K562 (cell line): ENCODE data around the gene CPT1B. TPM values are rescaled to one million over a fixed set of nuclear protein-coding genes. Genes with fewer than 3 reads are reported as not detected.
"Not testable (repeated sequence)": the region's sequence is repeated elsewhere in the genome, so short reads cannot be mapped to it uniquely, and the experiment has no call there.

Source experiments
- ATAC-seq: fragments of 200-7000 bp; cut with Tn5 transposase; 3 replicates; pipeline ENCODE4 v1.9.1; 2020; ENCODE audit warnings: moderate library complexity
- BruUV-seq: library from RNA; stranded (reverse); fragments of 400-500 nt; replicated peaks from 2 replicates; lab custom pipeline; 2021; lab: Mats Ljungman, UMichigan
- CTCF ChIA-PET: fragments of 300-600 bp; formaldehyde crosslinking; extraction: SDS; loops from one replicate; lab custom pipeline; 2021; ENCODE audit warnings: low intra/inter-chr PET ratio; lab: Yijun Ruan, JAX
- POLR2A ChIA-PET: fragments of 300-600, 350-650 bp; sonication (Branson Sonifier 250); formaldehyde crosslinking; extraction: SDS; loops from one replicate; lab custom pipeline; 2021; ENCODE audit warnings: antibody characterized with exemption, inconsistent platforms; lab: Yijun Ruan, JAX
- DNase-seq, 4 experiments: peaks; one replicate each; pipeline versions ENCODE4 v3.0.0 to v3.0.0-alpha.2; 2011 to 2018; ENCODE audit warnings: low spot score in 3 of 4, mixed read lengths in 3 of 4; ENCODE audit errors: extremely low read depth in 1 of 4
- FAIRE-seq: peaks from 2 replicates; lab custom pipeline; 2011; peaks lifted over from hg19 to GRCh38; lab: Jason Lieb, UNC
- H2AFZ ChIP-seq: 2 replicates; pipeline ENCODE4 v1.6.0; 2011; ENCODE audit warnings: low read depth, low read length, control low read depth, inconsistent platforms
- H3K27ac ChIP-seq: fragments of 200-600 bp; 3 replicates; pipeline ENCODE4 v1.8.0; 2011; ENCODE audit warnings: low read depth, mild to moderate bottlenecking, control low read depth, inconsistent platforms, low read length, moderate library complexity, mixed read lengths; ENCODE audit errors: extremely low read depth
- H3K27me3 ChIP-seq, 2 experiments: fragments of 300-600 bp in 1 of 2; 2 replicates in 1 of 2; 3 replicates in 1 of 2; pipeline versions ENCODE4 v1.6.0 to v1.8.0; 2011; ENCODE audit warnings: inconsistent platforms in 2 of 2, low read length in 2 of 2, mild to moderate bottlenecking in 1 of 2, mixed read lengths in 1 of 2, moderate library complexity in 1 of 2; ENCODE audit not compliant: control insufficient read depth in 2 of 2, insufficient read depth in 2 of 2
- H3K36me3 ChIP-seq: fragments of 300-600 bp; 3 replicates; pipeline ENCODE4 v1.8.0; 2011; ENCODE audit warnings: mild to moderate bottlenecking, low read length, inconsistent platforms; ENCODE audit not compliant: control insufficient read depth, insufficient read depth
- H3K4me1 ChIP-seq, 2 experiments: fragments of 200-600 bp in 1 of 2; replicated peaks in 1 of 2; 2 replicates in 1 of 2; 3 replicates in 1 of 2; pipeline versions ENCODE4 v1.5.1 to v1.8.0; 2011; ENCODE audit warnings: inconsistent platforms in 2 of 2, low read length in 2 of 2, mild to moderate bottlenecking in 1 of 2, mixed read lengths in 1 of 2, moderate library complexity in 1 of 2; ENCODE audit not compliant: control insufficient read depth in 2 of 2, insufficient read depth in 2 of 2
- H3K4me2 ChIP-seq: 2 replicates; pipeline ENCODE4 v1.6.1; 2011; ENCODE audit warnings: low read length, control low read depth, inconsistent platforms, mixed read lengths; ENCODE audit not compliant: insufficient read depth
- H3K4me3 ChIP-seq: fragments of 200-600 bp; sonication (generic), shearing (Covaris generic); 2 replicates; pipeline ENCODE4 v1.5.1; 2016; ENCODE audit warnings: control low read depth, inconsistent platforms
- H3K79me2 ChIP-seq: fragments of 200-600 bp; 3 replicates; pipeline ENCODE4 v1.8.0; 2011; ENCODE audit warnings: low read length, inconsistent platforms; ENCODE audit not compliant: control insufficient read depth, insufficient read depth
- H3K9ac ChIP-seq, 2 experiments: 2 replicates each; pipeline versions ENCODE4 v1.6.0 to v1.6.1; 2011; ENCODE audit warnings: low read depth in 2 of 2, low read length in 2 of 2, control low read depth in 1 of 2, inconsistent platforms in 1 of 2, mild to moderate bottlenecking in 1 of 2, mixed read lengths in 1 of 2; ENCODE audit not compliant: insufficient read depth in 1 of 2
- H3K9me1 ChIP-seq: one replicate; pipeline ENCODE4 v1.6.0; 2011; ENCODE audit warnings: inconsistent platforms, mild to moderate bottlenecking, low read length, moderate library complexity; ENCODE audit not compliant: control insufficient read depth, insufficient read depth
- H3K9me3 ChIP-seq: replicated peaks from 2 replicates; pipeline ENCODE4 v1.5.1; 2011; ENCODE audit warnings: low read depth, low read length, inconsistent platforms; ENCODE audit not compliant: control insufficient read depth, insufficient read depth
- H4K20me1 ChIP-seq: replicated peaks from 2 replicates; pipeline ENCODE4 v1.6.1; 2011; ENCODE audit warnings: low read length, inconsistent platforms, mixed read lengths; ENCODE audit not compliant: control insufficient read depth, insufficient read depth
- GABPB2 ChIP-seq: fragments of 250-450 bp; sonication (Bioruptor Pico); conservative IDR thresholded peaks from 2 replicates; pipeline ENCODE4 v1.5.1; 2021; ENCODE audit warnings: mild to moderate bottlenecking
- NCOR1 ChIP-seq: fragments of 450-650 bp; IDR thresholded peaks from 2 replicates; pipeline ENCODE4 v1.6.1; 2016; ENCODE audit warnings: mild to moderate bottlenecking, moderate library complexity
- POLR2AphosphoS5 ChIP-seq: IDR thresholded peaks from 2 replicates; pipeline ENCODE4 v1.6.1; 2011; ENCODE audit warnings: mild to moderate bottlenecking, low read depth, low read length, moderate library complexity; ENCODE audit not compliant: control insufficient read depth, insufficient read depth
- RBM25 ChIP-seq: fragments of 200-400 bp; formaldehyde crosslinking; IDR thresholded peaks from 2 replicates; pipeline ENCODE4 v1.6.1; 2018; ENCODE audit warnings: low read length, low read depth, moderate library complexity; ENCODE audit not compliant: severe bottlenecking
- SRSF7 ChIP-seq: fragments of 200-400 bp; formaldehyde crosslinking; optimal IDR thresholded peaks from 2 replicates; pipeline ENCODE3; 2017; ENCODE audit warnings: mild to moderate bottlenecking, low read depth, low read length
- WGBS: fragments of 100-300 bp; shearing (Covaris generic); methylation state at CpG from one replicate; pipeline ENCODE4 v1.1.6; 2016; ENCODE audit warnings: low coverage, mixed read lengths; ENCODE audit not compliant: insufficient coverage; ENCODE audit errors: missing lambda C conversion rate; 5-methylcytosine and 5-hydroxymethylcytosine counted together
- in situ Hi-C: fragments of 300-500 bp; cut with MboI; formaldehyde crosslinking; loops from 4 replicates; pipeline ENCODE4 v1.15.0; 2018; ENCODE audit warnings: inconsistent platforms, mixed read lengths
- intact Hi-C: fragments of 100-400 bp; cut with micrococcal nuclease; formaldehyde crosslinking; loops from 2 replicates; pipeline ENCODE4 v1.14.2; 2022
- polyA plus RNA-seq, 8 experiments: library from polyadenylated mRNA; depleted of rRNA in 4 of 8; stranded (reverse) in 5 of 8; unstranded in 3 of 8; fragments of >200 nt; fragmentation: Nextera tagmentation in 2 of 8; fragmentation: Illumina TruSeq in 1 of 8; extraction: Ambion mirVana in 2 of 8; extraction: Trizol in 1 of 8; gene quantifications; 2 replicates each; pipeline versions ENCODE4 v1.2.1 to v1.2.3, GENCODE V29; 2011 to 2014; ENCODE audit warnings: inconsistent platforms in 1 of 8, missing spikeins in 1 of 8
- total RNA-seq, 7 experiments: library from RNA; depleted of rRNA in 6 of 7; stranded (reverse); fragments of >200 nt in 6 of 7; fragmentation: Illumina TruSeq in 2 of 7; extraction: Trizol in 2 of 7; gene quantifications; 2 replicates each; pipeline versions ENCODE4 v1.2.1 to v1.2.3, GENCODE V29; 2011 to 2021; ENCODE audit warnings: low replicate concordance in 1 of 7
- TF ChIP-seq, protein P1 (sequence below): fragments of 450-650 bp; formaldehyde crosslinking; IDR thresholded peaks from 2 replicates; pipeline ENCODE4 v1.4.0; 2020; ENCODE audit warnings: mild to moderate bottlenecking, moderate library complexity
- TF ChIP-seq, protein P2 (sequence below): fragments of 450-650 bp; IDR thresholded peaks from 2 replicates; pipeline ENCODE4 v1.6.1; 2017; ENCODE audit warnings: antibody characterized with exemption, mild to moderate bottlenecking
- TF ChIP-seq, protein P3 (sequence below), 2 experiments: IDR thresholded peaks; 2 replicates each; pipeline ENCODE4 v1.6.1; 2011; ENCODE audit warnings: borderline replicate concordance in 1 of 2, control low read depth in 1 of 2, low read depth in 1 of 2, low read length in 1 of 2, mild to moderate bottlenecking in 1 of 2, mixed read lengths in 1 of 2, moderate library complexity in 1 of 2; ENCODE audit not compliant: insufficient read depth in 1 of 2, insufficient read length in 1 of 2, poor library complexity in 1 of 2, severe bottlenecking in 1 of 2; ENCODE audit errors: extremely low read depth in 1 of 2
- TF ChIP-seq, protein P4 (sequence below): sonication (generic); formaldehyde crosslinking; IDR thresholded peaks from 2 replicates; pipeline ENCODE4 v1.8.1; 2022; ENCODE audit warnings: missing genetic modification reagents

CPT1B gene
- total and polyA plus RNA-seq, 9 of the 15 experiments (the other 6 are each of a cell fraction or from before 2014, with no cell fraction given) = 0.35 to 6.1 (median 2.6) TPM

DNA sequence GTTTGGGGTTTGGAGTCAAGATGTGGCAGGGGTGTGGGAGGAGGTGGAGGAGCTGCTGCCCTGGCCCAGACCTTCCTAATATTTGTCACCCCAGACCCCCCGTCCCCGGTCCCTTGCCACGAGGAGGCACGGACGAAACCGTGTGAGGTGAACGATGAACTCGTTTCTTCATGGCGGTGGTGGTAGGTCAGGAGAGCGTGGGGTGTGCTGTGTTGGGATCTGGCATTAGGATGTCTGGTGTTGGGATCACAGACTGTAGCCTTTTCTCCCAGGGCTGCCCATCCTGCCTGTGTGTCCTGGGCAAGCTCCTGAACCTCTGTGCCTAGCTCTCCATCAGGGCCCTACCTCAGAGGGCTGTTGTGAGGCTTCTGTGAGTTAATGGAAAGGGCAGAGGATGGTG, 30.8 kb upstream of the CPT1B start (continued):
- TF ChIP-seq GABPB2 (no peak), NCOR1 (no peak), POLR2AphosphoS5 (no peak), SRSF7 (no peak), RBM25 (no peak)
- TF ChIP-seq, protein P1, sequence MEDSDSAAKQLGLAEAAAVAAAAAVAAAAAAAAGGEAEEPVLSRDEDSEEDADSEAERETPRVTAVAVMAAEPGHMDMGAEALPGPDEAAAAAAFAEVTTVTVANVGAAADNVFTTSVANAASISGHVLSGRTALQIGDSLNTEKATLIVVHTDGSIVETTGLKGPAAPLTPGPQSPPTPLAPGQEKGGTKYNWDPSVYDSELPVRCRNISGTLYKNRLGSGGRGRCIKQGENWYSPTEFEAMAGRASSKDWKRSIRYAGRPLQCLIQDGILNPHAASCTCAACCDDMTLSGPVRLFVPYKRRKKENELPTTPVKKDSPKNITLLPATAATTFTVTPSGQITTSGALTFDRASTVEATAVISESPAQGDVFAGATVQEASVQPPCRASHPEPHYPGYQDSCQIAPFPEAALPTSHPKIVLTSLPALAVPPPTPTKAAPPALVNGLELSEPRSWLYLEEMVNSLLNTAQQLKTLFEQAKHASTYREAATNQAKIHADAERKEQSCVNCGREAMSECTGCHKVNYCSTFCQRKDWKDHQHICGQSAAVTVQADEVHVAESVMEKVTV (CRISPR knock-in tag) = no peak
- TF ChIP-seq, protein P2, sequence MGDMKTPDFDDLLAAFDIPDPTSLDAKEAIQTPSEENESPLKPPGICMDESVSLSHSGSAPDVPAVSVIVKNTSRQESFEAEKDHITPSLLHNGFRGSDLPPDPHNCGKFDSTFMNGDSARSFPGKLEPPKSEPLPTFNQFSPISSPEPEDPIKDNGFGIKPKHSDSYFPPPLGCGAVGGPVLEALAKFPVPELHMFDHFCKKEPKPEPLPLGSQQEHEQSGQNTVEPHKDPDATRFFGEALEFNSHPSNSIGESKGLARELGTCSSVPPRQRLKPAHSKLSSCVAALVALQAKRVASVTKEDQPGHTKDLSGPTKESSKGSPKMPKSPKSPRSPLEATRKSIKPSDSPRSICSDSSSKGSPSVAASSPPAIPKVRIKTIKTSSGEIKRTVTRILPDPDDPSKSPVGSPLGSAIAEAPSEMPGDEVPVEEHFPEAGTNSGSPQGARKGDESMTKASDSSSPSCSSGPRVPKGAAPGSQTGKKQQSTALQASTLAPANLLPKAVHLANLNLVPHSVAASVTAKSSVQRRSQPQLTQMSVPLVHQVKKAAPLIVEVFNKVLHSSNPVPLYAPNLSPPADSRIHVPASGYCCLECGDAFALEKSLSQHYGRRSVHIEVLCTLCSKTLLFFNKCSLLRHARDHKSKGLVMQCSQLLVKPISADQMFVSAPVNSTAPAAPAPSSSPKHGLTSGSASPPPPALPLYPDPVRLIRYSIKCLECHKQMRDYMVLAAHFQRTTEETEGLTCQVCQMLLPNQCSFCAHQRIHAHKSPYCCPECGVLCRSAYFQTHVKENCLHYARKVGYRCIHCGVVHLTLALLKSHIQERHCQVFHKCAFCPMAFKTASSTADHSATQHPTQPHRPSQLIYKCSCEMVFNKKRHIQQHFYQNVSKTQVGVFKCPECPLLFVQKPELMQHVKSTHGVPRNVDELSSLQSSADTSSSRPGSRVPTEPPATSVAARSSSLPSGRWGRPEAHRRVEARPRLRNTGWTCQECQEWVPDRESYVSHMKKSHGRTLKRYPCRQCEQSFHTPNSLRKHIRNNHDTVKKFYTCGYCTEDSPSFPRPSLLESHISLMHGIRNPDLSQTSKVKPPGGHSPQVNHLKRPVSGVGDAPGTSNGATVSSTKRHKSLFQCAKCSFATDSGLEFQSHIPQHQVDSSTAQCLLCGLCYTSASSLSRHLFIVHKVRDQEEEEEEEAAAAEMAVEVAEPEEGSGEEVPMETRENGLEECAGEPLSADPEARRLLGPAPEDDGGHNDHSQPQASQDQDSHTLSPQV = no peak
- TF ChIP-seq, protein P3, sequence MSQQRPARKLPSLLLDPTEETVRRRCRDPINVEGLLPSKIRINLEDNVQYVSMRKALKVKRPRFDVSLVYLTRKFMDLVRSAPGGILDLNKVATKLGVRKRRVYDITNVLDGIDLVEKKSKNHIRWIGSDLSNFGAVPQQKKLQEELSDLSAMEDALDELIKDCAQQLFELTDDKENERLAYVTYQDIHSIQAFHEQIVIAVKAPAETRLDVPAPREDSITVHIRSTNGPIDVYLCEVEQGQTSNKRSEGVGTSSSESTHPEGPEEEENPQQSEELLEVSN (IDR thresholded peaks at IDR 0.05; ENCODE audit: borderline replicate concordance in 1 of 2, extremely low read depth in 1 of 2, insufficient read depth in 1 of 2, insufficient read length in 1 of 2, low read depth in 1 of 2, low read length in 1 of 2, poor library complexity in 1 of 2, severe bottlenecking in 1 of 2) = no peak
- TF ChIP-seq, protein P4, sequence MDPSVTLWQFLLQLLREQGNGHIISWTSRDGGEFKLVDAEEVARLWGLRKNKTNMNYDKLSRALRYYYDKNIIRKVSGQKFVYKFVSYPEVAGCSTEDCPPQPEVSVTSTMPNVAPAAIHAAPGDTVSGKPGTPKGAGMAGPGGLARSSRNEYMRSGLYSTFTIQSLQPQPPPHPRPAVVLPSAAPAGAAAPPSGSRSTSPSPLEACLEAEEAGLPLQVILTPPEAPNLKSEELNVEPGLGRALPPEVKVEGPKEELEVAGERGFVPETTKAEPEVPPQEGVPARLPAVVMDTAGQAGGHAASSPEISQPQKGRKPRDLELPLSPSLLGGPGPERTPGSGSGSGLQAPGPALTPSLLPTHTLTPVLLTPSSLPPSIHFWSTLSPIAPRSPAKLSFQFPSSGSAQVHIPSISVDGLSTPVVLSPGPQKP (CRISPR knock-in tag) = no peak

DNA sequence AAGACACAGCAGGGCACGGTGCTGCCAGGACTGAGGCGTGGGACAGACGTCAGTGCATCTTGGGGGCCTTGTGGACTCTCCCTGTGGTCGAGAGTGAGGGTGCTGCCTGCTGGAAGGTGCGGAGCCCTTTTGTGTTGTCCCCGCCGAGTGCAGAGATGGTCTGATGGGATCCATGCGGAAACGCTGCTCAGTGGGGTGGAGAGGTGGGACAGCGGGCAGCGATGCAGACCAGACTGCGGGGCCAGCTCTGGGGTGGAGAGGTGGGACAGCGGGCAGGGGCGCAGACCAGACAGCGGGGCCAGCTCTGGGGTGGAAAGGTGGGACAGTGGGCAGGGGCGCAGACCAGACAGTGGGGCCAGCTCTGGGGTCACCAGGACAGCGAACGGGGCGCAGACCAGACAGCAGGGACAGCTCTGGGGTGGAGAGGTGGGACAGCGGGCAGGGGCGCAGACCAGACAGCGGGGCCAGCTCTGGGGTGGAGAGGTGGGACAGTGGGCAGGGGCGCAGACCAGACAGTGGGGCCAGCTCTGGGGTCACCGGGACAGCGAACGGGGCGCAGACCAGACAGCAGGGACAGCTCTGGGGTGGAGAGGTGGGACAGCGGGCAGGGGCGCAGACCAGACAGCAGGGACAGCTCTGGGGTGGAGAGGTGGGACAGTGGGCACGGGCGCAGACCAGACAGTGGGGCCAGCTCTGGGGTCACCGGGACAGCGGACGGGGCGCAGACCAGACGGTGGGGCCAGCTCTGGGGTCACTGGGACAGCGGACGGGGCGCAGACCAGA, 30.0 kb upstream of the CPT1B start:
- WGBS = 2% methylated on average over 18 of the region's 39 CpGs
- H3K4me3 ChIP-seq, H3K9ac ChIP-seq, DNase-seq, in situ Hi-C loops, POLR2A ChIA-PET, H2AFZ ChIP-seq, CTCF ChIA-PET, H3K9me1 ChIP-seq, H3K27ac ChIP-seq, intact Hi-C loops, H3K36me3 ChIP-seq, H3K9me3 ChIP-seq, FAIRE-seq, H3K4me2 ChIP-seq, H3K79me2 ChIP-seq, H4K20me1 ChIP-seq, ATAC-seq, BruUV-seq: not testable (repeated sequence)
- Histone ChIP-seq H3K27me3 (peaks cover 25 to 77% of the 10 kb centered on the region in 2 experiments), H3K4me1 (peaks cover 8 to 14% of the 10 kb centered on the region in 2 experiments; a peak in 4 of 5 replicates)
